ENCODE measurements around the gene UBE2E1. TPM values are rescaled to one million over a fixed set of nuclear protein-coding genes. Genes with fewer than 3 reads are reported as not detected.

The UBE2E1 gene
- total RNA-seq, 1 donor from 2014 or later = 74.6 TPM

GRCh38 chr3:23761440-23761896, 44.3 kb upstream of the UBE2E1 start:
- Histone ChIP-seq H3K36me3 (no peaks in the 10 kb centered on the region), H3K27me3 (no peaks in the 10 kb centered on the region), H3K27ac (no peak overlapping the region), H3K4me3 (no peak overlapping the region), H3K4me1 (peaks cover 0 to 3% of the 10 kb centered on the region in 2 donors), H3K9me3 (no peaks in the 10 kb centered on the region)
- TF ChIP-seq CTCF (IDR thresholded peaks at IDR 0.05) = no peak
- no peak for DNase-seq (ENCODE audit: low spot score in 2 of 2)
- intact Hi-C loops (cut with DNase I) = no loop called here

GRCh38 chr3:23762214-23762613, 43.5 kb upstream of the UBE2E1 start:
- no peaks in the 10 kb centered on the region for H3K27me3 ChIP-seq
- no peak overlapping the region for H3K4me3 ChIP-seq
- intact Hi-C loops (cut with DNase I) = no loop called here
- H3K27ac ChIP-seq = no peak overlapping the region
- TF ChIP-seq CTCF (IDR thresholded peaks at IDR 0.05) = no peak
- DNase-seq (ENCODE audit: low spot score in 2 of 2) = no peak
- H3K36me3 ChIP-seq = no peaks in the 10 kb centered on the region
- no peaks in the 10 kb centered on the region for H3K9me3 ChIP-seq
- peaks cover 0 to 3% of the 10 kb centered on the region in 2 donors for H3K4me1 ChIP-seq

- no peak for DNase-seq (ENCODE audit: low spot score in 2 of 2)
- Histone ChIP-seq H3K27ac (peak overlapping the region in 1 of 2 donors; percentile 1), H3K36me3 (no peaks in the 10 kb centered on the region), H3K27me3 (no peaks in the 10 kb centered on the region), H3K9me3 (no peaks in the 10 kb centered on the region), H3K4me3 (peak overlapping the region in 1 of 2 donors; percentile 62), H3K4me1 (peaks cover 0 to 3% of the 10 kb centered on the region in 2 donors)
- intact Hi-C loops (cut with DNase I) = no loop called here
- no peak for TF ChIP-seq CTCF (IDR thresholded peaks at IDR 0.05)
Observed at GRCh38 chr3:23762759-23763477, 42.8 kb upstream of the UBE2E1 start.

GRCh38 chr3:23764407-23764806, 41.3 kb upstream of the UBE2E1 start:
- no peaks in the 10 kb centered on the region for H3K9me3 ChIP-seq
- H3K27ac ChIP-seq = no peak overlapping the region
- H3K27me3 ChIP-seq = no peaks in the 10 kb centered on the region
- H3K36me3 ChIP-seq = no peaks in the 10 kb centered on the region
- no peak overlapping the region for H3K4me3 ChIP-seq
- intact Hi-C loops (cut with DNase I) = no loop called here
- no peak for DNase-seq (ENCODE audit: low spot score in 2 of 2)
- TF ChIP-seq CTCF (IDR thresholded peaks at IDR 0.05) = no peak
- H3K4me1 ChIP-seq = peaks cover 0 to 3% of the 10 kb centered on the region in 2 donors

- DNase-seq (ENCODE audit: low spot score in 2 of 2) = no peak
Observed at GRCh38 chr3:23767546-23767945, 38.2 kb upstream of the UBE2E1 start.

More at GRCh38 chr3:23767546-23767945, 38.2 kb upstream of the UBE2E1 start:
- no peaks in the 10 kb centered on the region for H3K9me3 ChIP-seq
- H3K4me3 ChIP-seq = no peak overlapping the region
- no peak for TF ChIP-seq CTCF (IDR thresholded peaks at IDR 0.05)
- H3K27ac ChIP-seq = no peak overlapping the region
- peaks cover 0 to 1% of the 10 kb centered on the region in 2 donors for H3K4me1 ChIP-seq
- intact Hi-C loops (cut with DNase I) = no loop called here
- no peaks in the 10 kb centered on the region for H3K27me3 ChIP-seq
- no peaks in the 10 kb centered on the region for H3K36me3 ChIP-seq
